Kidney tubule cell (primary cell): ENCODE measurements around the gene TNFAIP8L1.

Source experiments
- DNase-seq: peaks from one replicate; pipeline ENCODE4 v3.0.0-alpha.2; 2018; ENCODE audit warnings: low spot score

Gene TNFAIP8L1

GRCh38 chr19:4703671-4704316, 64.5 kb downstream of the TNFAIP8L1 start:
- DNase-seq = no peak

DNA sequence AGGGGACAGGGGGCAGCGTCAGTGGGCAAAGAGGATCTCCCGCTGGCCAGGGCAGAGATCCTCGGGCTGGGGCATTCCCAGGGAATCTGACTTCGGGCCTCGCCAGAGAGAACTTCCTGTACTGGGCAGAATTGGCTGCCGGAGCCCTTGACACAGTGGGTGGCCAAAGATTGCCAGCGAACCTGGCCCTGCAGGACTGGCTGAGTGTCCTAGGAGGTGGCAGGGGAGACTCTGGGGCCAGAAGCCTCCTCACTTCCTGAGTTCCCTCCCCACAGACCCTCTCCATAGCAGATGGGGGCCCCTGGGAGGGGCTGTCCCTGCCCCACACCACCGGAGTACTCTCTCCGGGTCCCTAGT, 65.0 kb downstream of the TNFAIP8L1 start:
- no peak for DNase-seq
